HG02763 (cell line): Measurements from ENCODE around the gene CCDC88C.

Experiments
- ATAC-seq: cut with Tn5 transposase; IDR thresholded peaks from one replicate; pipeline ENCODE4 v1.9.1; 2021; ENCODE audit warnings: mild to moderate bottlenecking, moderate library complexity; ENCODE audit not compliant: unreplicated experiment

The CCDC88C gene

DNA sequence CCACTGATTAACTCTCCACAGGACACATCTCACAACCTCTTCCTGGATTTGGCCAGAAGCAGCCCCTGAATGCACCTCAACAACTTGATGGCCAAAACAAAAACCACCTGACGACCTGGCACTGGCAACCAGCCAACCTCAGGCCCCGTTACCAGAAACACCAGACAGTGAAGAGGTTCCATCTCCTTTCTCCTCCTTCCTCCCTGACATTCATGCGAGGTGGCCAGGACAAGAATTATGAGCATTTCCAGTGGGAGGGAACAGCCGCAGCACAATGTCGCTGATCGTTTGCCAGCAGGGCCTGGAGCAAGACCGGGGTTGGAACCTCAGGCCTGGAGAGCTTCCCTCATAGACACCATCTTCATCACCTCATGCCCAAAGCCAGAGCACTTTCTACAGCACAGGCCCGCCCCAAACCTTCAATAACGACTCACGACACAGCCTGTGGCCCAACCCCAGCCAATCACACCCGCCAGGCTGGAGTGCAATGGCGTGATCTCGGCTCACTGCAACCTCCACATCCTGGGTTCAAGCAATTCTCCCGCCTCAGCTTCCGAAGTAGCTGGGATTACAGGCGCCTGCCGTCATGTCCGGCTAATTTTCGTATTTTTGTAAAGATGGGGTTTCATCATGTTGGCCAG lies 48.7 kb downstream of the CCDC88C start:
- no peak for ATAC-seq

DNA sequence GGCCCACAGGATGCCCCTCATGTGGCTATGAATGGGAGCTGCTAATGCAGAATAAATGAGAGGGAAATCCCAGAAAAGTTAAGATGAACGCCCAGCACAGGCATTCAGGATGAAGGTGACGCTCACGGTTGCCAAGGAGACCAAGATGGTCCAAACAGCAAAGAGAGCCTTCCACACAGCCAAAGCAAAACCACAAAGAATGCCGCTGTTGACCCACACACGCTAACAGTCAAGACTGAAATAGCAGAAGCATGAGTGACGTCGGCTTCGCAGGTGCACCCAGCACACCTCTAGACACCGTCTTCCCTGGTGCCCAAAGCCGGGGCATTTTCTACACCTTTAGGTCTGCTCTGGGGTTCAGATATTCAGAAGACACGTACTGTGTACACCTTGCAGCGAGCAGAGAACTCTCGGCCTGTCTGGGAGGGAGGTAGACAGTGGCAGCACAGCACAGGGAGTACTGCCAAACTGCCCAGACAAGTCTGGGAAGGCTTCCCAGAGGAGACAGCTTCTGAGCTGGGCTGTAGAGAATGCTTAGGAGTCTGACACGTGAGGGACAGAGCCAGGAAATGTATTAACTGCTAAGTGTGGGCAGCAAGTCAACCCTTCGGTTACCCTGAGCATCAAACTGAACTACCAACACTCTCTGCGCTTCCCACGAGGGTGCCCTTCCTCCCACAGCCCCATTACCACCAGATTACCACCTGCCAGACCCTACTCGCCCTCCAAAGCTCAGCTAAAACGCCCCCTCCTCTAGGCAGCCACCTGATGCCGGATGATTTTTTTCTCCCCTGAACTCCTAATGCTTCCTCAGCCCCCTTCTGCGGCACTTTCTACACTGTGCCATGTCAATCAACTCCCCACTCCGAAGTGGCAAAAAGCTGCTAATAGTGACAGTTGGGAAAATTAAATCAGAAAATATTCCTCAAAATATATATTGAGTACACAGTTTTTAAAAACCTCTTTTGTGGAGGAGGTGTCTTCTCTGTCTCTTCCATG lies 50.1 kb downstream of the CCDC88C start:
- peak; percentile 68 for ATAC-seq

DNA sequence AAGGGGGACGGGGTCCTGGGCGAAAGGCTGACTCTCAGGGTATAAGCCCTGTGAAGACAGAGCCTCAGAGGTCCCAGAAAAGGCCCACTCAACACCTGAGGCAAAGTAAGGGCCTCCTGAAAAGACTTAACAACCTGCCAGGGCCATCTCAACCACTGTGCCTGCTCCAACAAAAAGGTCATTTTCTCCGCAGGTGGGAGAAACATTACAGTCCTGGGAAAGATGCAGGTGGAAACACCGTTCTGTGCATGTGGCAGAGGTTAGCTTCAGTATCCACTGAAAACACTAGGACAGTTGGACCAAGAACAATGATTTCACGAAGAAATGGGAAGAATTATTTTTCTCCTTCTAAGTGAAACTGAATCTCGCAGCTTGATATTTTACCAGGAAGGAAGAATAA lies 50.9 kb downstream of the CCDC88C start:
- ATAC-seq: no peak

GRCh38 chr14:91365552-91365951 lies 52.1 kb downstream of the CCDC88C start:
- no peak for ATAC-seq

GRCh38 chr14:91364524-91365270 lies 52.9 kb downstream of the CCDC88C start:
- ATAC-seq: no peak

DNA sequence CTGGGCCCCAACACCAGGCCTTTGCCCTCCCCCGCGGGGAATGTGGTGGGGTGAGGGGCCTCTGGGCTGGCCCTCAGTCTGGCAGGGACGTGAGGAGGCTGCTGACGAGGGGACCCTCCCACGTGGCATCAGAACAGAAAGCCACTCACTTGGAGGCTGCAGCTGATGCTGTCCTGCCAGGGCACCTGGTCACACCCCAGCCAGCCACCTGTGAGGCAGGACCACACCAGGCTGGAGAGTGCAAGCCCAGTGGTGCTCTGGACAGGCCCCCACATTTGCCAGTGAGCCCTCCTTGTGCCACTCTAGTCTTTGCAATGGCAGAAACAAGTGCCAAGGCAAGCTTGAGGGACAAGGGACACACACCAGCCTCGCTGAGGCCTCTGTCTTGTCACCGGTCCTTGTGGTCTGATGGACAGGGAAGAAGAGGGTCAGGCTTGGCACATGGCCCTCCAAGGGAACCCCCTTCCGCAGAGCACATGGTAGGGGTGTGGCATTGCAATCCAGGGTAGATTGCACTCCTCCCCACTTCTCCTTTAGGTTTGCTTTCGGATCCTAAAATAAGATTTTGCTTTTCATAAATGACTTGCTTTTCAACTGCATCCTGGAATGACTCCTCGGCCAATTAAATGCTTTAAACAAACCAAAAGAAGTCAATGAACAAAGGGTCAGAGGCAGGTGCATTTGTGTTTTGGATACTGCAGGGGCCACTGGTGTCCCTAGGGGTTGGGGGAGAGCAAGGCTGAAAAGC lies 53.7 kb downstream of the CCDC88C start:
- peak; percentile 43 for ATAC-seq

GRCh38 chr14:91361233-91361811 lies 56.3 kb downstream of the CCDC88C start:
- ATAC-seq: no peak

GRCh38 chr14:91360490-91361232 lies 57.0 kb downstream of the CCDC88C start:
- no peak for ATAC-seq

DNA sequence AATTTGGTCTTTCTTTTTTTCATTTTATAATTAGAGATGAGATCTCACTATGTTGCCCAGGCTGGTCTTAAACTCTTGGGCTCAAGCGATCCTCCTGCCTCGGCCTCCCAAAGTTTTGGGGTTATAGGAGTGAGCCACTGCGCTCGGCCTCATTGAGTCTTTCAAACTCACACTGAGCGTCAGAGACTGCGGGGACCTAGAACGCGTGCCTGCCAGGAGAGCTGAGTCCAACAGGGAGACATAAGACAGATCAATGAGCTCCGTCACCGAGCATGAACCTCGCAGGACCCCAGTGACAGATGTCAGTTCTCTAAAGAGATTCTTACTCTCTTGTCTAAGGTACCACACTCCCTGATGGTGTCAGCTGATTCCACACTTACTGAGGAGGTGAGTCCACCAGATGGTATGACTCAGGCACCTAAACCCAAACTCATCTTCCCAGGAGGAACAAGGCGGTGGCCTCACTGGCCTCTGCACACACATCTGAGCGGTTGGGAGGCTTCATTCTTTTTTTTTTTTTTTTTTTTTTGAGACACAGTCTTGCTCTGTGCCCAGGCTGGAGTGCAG lies 58.9 kb downstream of the CCDC88C start:
- no peak for ATAC-seq

DNA sequence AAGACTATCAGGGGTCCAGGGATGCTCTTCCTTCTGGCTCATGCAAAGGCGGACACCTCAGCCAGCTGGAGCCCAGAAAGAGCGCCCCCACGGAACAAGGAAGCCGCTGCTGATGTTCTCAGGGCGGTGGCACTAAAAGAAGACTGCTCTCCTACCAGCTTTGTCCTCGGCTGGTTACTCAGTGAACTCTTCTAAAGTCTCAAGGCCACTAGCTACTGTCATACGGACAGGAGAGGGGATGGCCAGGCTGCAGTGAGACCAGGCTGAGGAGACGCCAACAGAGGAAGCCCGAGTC lies 59.6 kb downstream of the CCDC88C start:
- no peak for ATAC-seq

GRCh38 chr14:91357272-91358024 lies 60.2 kb downstream of the CCDC88C start:
- ATAC-seq: no peak

- ATAC-seq: no peak
Observed at GRCh38 chr14:91356181-91356763, 61.3 kb downstream of the CCDC88C start.

DNA sequence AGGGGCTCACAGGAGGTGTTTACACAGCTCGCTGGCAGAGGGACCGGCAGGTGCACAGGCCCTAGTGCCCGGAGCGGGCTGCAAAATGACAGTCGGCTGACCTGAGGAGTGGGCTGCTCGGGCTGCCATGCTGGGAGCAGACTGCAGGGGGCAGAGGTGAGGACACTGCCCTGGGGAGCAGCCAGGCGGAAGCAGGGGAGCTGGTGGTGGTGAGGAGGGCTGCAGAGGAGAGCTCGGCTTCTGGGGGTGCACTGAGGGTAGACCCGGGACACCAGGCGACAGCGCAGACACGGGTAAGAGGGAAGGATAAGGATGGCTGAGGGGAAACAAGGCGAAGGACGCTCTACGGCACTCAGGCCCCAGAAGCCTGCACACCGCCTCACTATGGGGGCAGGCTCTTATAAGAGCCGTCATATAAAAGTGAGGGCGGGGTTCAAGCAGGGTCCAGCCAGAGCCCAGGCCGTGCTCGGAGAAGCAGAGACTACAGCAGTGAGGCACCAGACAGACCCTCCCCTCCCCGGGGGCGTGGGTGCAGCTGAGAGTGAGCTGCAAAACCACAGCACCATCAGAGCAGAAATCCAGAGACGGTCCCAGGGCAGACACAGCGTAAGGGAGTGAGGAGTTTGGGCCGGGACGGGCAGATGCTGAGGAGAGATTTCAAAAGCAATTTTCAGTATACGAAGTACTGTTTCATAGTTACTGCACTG lies 62.5 kb downstream of the CCDC88C start:
- ATAC-seq: no peak

- ATAC-seq: no peak
Observed at GRCh38 chr14:91354221-91354916, 63.3 kb downstream of the CCDC88C start.

GRCh38 chr14:91352728-91353692 lies 64.6 kb downstream of the CCDC88C start:
- ATAC-seq: no peak

DNA sequence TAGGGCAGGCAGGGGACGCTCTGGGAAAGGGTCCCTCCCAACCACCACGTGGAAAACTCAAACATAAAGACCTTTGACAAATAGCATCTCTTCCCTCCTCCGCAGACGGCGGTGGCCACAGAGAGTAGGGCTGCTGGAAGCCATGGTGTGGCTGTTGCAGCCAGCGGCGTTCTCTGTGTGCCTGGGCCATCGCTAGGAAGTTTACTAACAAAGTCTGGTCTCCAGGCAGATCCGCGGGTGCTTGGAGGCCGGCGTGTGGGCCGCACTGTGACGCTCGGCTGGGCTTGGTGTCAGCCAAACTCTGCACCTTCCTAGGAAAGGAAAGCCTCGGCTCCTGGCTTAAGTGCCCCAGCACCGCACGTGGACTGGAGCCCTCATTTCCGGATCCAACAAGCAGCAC lies 65.6 kb downstream of the CCDC88C start:
- no peak for ATAC-seq
